ENCODE measurements around the gene OGFOD3.
"Not testable (repeated sequence)": the region's sequence is repeated elsewhere in the genome, so short reads cannot be mapped to it uniquely, and the experiment has no call there.

The OGFOD3 gene

GRCh38 chr17:82373072-82373452 is 45.3 kb downstream of the OGFOD3 start:
- not testable (repeated sequence) for DNase-seq (ENCODE audit: low read depth)

DNA sequence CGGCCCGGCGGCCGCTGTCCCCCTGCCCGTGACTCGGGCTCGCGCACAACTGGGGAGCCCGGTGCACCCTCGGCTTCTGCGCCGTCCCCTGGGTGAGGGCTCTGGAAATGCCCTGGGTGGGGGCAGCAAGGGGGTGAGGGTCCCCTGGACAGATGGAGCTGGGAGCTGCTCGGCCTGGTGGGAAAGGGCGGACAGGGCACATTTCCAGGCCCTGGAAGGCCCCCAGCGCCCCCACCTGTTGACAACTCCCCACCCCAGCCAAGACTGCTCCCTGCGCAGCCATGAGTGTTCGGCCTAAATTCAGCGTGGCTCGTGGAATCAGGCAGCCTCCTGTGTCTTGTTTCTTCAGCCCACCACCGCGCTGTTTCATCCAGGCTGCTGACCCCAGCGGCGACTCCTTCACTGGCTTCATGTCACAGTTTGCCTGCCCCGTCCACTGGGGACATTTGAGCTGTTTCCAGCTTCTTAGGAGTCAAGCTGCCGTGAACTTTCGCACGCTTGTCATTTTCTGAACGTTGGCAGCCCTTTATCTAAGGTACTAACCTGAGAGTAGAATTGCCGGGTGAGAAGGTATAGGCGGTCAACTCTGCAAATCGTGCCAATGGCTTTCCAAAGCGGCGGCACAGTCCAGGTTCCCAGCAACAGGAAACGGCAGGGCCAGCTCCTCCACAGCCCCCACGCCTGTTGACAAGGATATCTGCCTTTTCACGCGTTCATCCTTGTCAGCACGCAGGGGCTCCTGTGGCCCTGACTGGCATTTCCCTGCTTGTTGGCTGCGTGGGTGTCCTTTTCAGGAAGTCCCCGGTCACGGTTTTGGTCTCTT is 45.9 kb downstream of the OGFOD3 start:
- no peak for DNase-seq (ENCODE audit: low read depth)

GRCh38 chr17:82371333-82372248 is 46.8 kb downstream of the OGFOD3 start, which contains the start of gene UTS2R:
TSS of gene UTS2R (plus strand) at chr17:82371765. CDS start at chr17:82374325, 2,560 bp downstream.
- DNase-seq (ENCODE audit: low read depth) = no peak

DNA sequence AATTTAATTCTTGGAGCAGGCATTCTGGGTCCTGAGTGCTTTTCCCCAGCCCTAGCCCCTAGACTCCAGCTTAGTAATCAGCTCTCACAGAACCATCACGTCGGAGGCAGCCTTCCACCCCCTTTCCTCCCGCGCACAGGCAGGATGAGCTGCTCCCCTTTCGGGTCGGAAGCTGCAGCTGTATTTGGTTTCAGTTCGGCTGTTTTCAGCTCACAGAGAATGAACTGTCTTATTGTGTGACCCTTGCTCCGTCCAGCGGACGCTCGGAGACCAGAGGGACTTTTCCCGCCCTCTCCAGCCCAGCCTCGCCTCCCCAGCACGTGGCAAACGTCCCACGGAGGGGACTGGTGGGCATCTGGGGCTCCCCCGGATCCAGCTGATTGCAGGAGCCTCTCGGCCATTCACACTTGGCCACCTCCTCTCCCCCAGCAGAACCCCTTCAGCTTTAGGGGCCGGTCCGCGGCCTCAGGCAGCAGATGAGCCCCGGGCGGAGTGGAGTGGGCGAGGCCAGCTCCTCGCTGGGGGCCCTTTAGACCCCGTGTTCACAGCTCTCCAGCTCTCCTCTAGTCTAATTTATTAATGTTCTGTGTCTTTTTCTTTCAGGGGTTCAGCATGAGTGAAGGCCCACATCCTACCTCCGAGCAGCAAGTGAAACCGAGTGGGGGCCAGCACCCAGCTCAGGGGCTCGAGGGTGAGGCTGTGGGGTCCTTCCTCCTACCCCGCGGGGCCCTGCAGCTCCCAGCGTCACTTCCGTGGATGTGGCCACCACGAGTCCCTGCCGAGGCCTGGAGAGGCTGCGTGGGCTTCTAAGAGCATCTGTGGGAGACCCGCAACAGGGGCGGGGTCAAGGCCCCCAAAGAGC is 47.7 kb downstream of the OGFOD3 start:
- DNase-seq (ENCODE audit: low read depth) = no peak

DNA sequence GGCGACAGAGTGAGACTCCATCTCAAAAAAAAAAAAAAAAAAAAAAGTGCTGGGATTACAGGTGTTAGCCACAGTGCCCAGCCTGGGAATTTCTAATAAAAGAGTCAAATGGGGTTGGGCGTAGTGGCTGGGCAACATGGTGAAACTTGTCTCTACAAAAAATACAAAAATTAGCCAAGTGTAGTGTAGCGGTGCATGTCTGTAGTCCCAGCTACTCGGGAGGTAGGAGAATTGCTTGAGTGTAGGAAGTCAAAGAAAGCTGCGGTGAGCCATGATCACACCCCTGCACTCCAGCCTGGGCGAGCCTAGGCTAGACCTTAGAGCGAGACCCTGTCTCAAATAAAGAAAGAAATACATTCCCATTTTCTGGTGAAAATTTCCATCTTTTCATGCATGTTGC is 49.2 kb downstream of the OGFOD3 start:
- DNase-seq (ENCODE audit: low read depth) = no peak

DNA sequence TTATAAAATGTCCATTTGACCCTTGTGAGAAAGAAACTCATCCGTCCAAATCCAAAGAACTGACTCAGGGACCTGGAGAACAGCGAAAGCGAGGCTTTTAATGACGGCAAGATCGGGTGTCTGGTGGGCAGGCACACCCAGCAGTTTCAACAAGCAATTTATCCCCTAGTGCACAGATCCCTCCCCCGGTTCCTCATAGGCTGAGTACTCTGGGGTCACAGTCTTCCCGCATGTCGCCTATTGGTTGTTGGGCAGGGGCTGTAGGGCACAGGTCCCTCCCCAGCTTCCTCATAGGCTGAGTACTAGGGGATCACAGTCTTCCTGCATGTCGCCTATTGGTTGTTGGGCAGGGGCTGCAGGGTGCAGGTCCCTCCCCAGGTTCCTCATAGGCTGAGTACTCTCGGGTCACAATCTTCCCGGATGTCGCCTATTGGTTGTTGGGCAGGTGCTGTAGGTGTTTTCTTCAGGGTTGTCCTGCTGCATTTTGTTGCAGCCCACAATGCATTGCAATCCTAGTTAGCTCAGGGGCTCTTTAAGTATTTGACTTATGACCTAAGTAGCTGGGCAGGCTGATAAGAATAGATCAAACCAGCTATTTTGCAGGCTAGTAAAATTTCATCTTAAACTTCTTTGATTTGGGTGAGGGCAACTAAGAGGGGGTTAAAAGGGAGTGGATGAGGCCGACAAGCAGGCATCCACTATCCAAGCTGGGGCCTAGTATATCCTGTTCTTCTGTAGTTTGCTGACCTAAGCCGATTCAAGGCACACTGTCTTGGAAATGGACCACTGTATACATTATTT is 50.5 kb downstream of the OGFOD3 start:
- DNase-seq (ENCODE audit: low read depth) = no peak

- no peak for DNase-seq (ENCODE audit: low read depth)
These were observed 51.6 kb downstream of the OGFOD3 start for GRCh38 chr17:82366749-82367148.

DNA sequence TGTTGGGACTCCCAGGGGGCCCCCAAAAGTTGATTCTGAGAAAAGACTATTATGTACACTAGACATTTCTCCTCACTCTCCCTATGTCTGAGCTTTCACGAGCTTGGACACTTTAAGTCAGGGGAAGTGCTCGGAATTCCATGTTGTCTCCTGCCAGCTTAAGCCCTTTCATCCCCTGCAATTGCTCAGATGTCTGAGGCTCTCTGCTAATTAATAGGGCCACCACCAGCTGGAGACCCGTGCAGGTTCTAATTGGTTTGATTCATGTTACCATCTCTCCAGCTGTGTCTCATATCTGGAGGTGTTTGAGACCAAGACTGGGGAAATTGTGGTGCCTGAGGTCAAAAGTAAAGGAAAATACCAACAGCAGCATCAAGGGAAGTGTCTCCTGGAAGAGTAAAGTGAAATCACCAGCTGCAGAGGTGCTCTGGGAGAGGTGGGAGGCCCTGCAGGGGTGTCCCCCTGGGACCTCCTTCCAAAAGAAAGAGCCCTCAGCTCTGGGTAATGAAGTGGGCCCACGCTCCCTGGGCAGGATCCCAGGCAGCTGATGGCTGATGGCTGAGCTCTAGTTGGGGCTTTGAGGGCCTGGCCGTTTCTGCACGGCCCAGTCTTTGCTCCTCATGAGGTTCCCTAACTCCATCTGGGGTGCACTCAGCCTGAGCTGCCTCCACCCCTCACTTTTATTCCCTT is 52.6 kb downstream of the OGFOD3 start:
- no peak for DNase-seq (ENCODE audit: low read depth)

DNA sequence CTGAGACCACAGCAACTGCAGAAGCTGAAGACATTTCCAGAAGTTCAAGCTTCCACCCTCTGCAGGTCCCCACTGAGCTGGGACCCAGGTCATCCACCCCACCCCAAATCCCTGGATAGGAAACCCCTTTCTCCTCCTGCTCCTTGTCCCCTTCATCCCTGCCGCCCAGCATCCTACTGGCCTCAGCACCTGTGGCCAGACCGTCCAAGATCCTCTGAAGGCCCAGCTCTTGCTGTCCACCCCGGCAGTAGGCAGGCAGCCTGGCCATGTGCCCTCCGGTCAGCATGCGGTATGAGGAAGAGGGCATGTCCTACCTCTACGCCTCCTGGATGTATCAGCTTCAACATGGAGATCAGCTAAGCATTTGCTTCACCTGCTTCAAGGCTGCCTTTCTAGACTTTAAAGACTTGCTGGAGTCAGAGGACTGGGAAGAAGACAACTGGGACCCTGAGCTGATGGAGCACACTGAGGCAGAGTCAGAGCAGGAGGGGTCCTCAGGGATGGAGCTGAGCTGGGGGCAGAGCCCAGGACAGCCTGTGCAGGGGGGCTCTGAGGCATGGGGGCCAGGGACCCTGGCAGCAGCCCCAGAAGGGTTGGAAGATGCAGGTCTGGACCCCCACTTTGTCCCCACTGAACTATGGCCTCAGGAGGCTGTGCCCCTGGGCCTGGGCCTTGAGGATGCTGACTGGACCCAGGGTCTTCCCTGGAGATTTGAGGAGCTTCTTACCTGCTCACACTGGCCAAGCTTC is 56.3 kb downstream of the OGFOD3 start:
- DNase-seq (ENCODE audit: low read depth) = no peak

DNA sequence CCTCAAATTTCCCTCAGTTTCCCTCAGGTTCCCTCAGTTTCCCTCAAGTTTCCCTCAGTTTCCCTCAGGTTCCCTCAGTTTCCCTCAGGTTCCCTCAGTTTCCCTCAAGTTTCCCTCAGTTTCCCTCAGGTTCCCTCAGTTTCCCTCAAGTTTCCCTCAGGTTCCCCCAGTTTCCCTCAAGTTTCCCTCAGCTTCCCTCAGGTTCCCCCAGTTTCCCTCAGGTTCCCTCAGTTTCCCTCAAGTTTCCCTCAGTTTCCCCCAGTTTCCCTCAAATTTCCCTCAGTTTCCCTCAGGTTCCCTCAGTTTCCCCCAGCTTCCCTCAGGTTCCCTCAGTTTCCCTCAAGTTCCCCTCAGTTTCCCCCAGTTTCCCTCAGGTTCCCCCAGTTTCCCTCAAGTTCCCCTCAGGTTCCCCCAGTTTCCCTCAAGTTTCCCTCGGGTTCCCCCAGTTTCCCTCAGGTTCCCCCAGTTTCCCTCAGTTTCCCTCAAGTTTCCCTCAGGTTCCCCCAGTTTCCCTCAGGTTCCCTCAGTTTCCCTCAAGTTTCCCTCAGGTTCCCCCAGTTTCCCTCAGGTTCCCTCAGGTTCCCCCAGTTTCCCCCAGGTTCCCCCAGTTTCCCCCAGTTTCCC is 58.8 kb downstream of the OGFOD3 start:
- DNase-seq (ENCODE audit: low read depth) = not testable (repeated sequence)

GRCh38 chr17:82358465-82359350 is 59.7 kb downstream of the OGFOD3 start, which contains the start of gene TEX19:
TSS of gene TEX19 (plus strand) at chr17:82359247. CDS start at chr17:82362151, 2,904 bp downstream.
- no peak for DNase-seq (ENCODE audit: low read depth)

- no peak for DNase-seq (ENCODE audit: low read depth)
These were observed 61.0 kb downstream of the OGFOD3 start for GRCh38 chr17:82357394-82357793.

DNA sequence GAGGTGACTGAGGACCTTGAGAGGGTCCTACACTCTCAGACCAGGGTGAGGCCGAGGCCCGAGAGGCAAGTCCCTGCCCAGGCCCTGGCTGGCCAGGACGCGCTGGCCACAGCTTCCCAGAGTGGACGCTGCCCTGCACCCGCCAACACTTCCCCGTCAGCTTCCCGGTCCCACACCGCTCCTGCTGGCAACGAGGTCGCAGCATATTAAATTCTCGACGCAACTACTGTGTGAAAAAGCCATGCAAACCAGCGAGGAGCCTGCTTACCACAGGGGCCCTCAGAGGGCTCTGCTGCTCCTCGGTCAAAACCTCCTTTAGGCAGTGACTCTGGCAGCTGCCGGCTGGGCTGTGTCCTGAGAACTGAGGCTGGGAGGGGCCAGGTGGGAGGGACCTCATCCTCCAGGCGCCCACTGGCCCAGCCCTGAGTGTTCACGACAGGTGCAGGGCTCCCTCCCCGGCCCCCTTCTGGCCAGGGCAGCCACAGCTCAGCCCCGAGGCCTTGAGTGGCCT is 61.5 kb downstream of the OGFOD3 start:
- no peak for DNase-seq (ENCODE audit: low read depth)

- no peak for DNase-seq (ENCODE audit: low read depth)
These were observed 62.5 kb downstream of the OGFOD3 start for GRCh38 chr17:82355770-82356427.

GRCh38 chr17:82354804-82355308 is 63.5 kb downstream of the OGFOD3 start:
- DNase-seq (ENCODE audit: low read depth) = no peak

- no peak for DNase-seq (ENCODE audit: low read depth)
These were observed 64.9 kb downstream of the OGFOD3 start for GRCh38 chr17:82353484-82353883.

Data from stimulated activated CD8-positive, alpha-beta memory T cell treated with anti-CD3 and anti-CD28 coated beads, Interleukin-12 subunit alpha, Interleukin-12 subunit beta, amount 100 ng/mL, for 4 hours (primary cell).